Left lung (tissue), 10 donors: ENCODE results near the gene SALL2. TPM values are rescaled to one million over a fixed set of nuclear protein-coding genes. Genes with fewer than 3 reads are reported as not detected.

Experiments
- ATAC-seq: fragments of 200-7000 bp; cut with Tn5 transposase; one replicate; pipeline ENCODE4 v1.9.1; 2020; ENCODE audit warnings: moderate library complexity
- DNase-seq, 4 donors: peaks; one replicate each; pipeline ENCODE4 v3.0.0-alpha.2; 2013 to 2020
- H3K27ac ChIP-seq, 2 donors: fragments of 200-600 bp; sonication (generic) in 1 of 2; one replicate each; pipeline versions ENCODE4 v1.5.0 to v1.8.0; 2020 to 2021
- H3K27me3 ChIP-seq, 2 donors: fragments of 200-600 bp; sonication (generic) in 1 of 2; one replicate each; pipeline versions ENCODE4 v1.5.0 to v1.8.0; 2020 to 2021
- H3K36me3 ChIP-seq, 2 donors: fragments of 200-600 bp; sonication (generic) in 1 of 2; one replicate each; pipeline versions ENCODE4 v1.5.0 to v1.8.0; 2020 to 2021
- H3K4me1 ChIP-seq, 2 donors: fragments of 200-600 bp; one replicate each; pipeline ENCODE4 v1.8.0; 2021
- H3K4me3 ChIP-seq, 2 donors: fragments of 200-600 bp; sonication (generic) in 1 of 2; one replicate each; pipeline versions ENCODE4 v1.5.0 to v1.8.0; 2020 to 2021; ENCODE audit warnings: mild to moderate bottlenecking in 1 of 2
- H3K9me3 ChIP-seq, 2 donors: fragments of 200-600 bp; sonication (generic) in 1 of 2; one replicate each; pipeline versions ENCODE4 v1.5.0 to v1.8.0; 2020 to 2021
- intact Hi-C, 2 donors: fragments of 100-400 bp; cut with DNase I; formaldehyde crosslinking; loops; one replicate each; pipeline versions ENCODE4 v1.11.2 to v1.14.2; 2022
- polyA plus RNA-seq, 6 donors: library from polyadenylated mRNA; unstranded; fragments of 120-200 nt; gene quantifications; one replicate each; pipeline ENCODE4 v1.2.1, GENCODE V29; 2013; ENCODE audit not compliant: insufficient read length in 6 of 6
- total RNA-seq, 2 donors: library from RNA; stranded (reverse); fragmentation: NEBNext Ultra II Directional; extraction: Animal tissue kit (Norgen Biotek cat#: 25700); gene quantifications; one replicate each; pipeline ENCODE4 v1.2.1, GENCODE V29; 2021
- TF ChIP-seq, protein P1 (sequence below), 2 donors: fragments of 200-600 bp; sonication (generic) in 1 of 2; IDR thresholded peaks; one replicate each; pipeline versions ENCODE4 v1.5.0 to v1.8.0; 2021; ENCODE audit warnings: antibody characterized with exemption in 2 of 2
- donor health status: DM: no; HTN: yes; CAD: no.
- donor health status: DM: no; HTN: no; CAD: no.

Gene SALL2
- total and polyA plus RNA-seq, 8 donors = 7.6 to 44.9 (median 36.1) TPM

DNA sequence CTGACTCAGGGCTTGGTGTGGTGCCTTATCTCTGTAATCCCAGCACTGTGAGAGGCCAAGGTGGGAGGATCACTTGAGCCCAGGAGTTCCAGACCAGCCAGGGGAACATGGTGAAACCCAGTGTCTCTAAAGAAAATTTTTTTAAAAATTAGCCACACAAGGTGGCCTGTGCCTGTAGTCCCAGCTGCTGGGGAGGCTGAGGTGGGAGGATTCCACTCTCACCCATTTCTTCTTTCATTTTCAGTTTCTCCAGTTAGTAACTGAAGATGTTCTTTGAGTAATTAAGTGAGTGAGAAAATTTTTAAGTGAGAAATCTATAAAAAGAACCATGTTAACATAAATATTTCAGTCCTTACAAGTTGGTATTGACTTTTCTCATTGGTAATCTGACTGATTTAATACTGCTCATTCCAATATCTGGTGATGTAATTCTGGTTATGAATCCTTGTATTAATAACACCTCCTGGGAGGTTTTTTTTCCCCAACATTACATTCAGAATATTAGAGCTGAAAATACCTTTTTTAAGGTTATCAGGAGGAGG, 21.1 kb downstream of the SALL2 start:
- Histone ChIP-seq H3K27ac (no peak overlapping the region), H3K36me3 (peaks cover 0 to 63% of the 10 kb centered on the region in 2 donors), H3K4me1 (peaks cover 8 to 35% of the 10 kb centered on the region in 2 donors), H3K9me3 (no peaks in the 10 kb centered on the region), H3K27me3 (no peaks in the 10 kb centered on the region), H3K4me3 (no peak overlapping the region)
- TF ChIP-seq, protein P1, sequence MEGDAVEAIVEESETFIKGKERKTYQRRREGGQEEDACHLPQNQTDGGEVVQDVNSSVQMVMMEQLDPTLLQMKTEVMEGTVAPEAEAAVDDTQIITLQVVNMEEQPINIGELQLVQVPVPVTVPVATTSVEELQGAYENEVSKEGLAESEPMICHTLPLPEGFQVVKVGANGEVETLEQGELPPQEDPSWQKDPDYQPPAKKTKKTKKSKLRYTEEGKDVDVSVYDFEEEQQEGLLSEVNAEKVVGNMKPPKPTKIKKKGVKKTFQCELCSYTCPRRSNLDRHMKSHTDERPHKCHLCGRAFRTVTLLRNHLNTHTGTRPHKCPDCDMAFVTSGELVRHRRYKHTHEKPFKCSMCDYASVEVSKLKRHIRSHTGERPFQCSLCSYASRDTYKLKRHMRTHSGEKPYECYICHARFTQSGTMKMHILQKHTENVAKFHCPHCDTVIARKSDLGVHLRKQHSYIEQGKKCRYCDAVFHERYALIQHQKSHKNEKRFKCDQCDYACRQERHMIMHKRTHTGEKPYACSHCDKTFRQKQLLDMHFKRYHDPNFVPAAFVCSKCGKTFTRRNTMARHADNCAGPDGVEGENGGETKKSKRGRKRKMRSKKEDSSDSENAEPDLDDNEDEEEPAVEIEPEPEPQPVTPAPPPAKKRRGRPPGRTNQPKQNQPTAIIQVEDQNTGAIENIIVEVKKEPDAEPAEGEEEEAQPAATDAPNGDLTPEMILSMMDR (IDR thresholded peaks at IDR 0.05) = no peak
- no peak for DNase-seq
- intact Hi-C loops = no loop called here
- no peak for ATAC-seq

DNA sequence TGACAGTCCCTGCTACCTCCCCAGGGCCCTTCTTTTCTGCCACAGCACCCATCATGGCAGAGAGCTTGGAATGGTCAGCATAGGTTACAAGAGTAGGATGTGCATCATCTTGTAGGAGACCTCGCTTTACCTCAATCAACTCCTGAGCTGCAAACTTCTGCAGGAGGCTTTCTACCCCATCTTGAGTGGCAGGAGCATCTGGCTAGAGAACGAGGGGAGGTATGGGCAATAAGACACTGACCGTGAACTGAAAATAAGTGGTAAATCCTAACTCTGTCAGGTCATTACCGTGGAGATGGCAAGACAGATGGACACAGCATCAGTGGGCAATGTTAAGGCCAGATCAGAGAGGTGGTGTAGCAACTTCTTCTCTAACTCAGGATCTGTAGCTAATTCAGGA, 22.8 kb downstream of the SALL2 start:
- intact Hi-C loops = no loop called here
- Histone ChIP-seq H3K4me1 (peaks cover 0 to 18% of the 10 kb centered on the region in 2 donors), H3K36me3 (peaks cover 0 to 79% of the 10 kb centered on the region in 2 donors), H3K27ac (no peak overlapping the region), H3K9me3 (no peaks in the 10 kb centered on the region), H3K4me3 (no peak overlapping the region), H3K27me3 (no peaks in the 10 kb centered on the region)
- TF ChIP-seq, protein P1 (IDR thresholded peaks at IDR 0.05) = no peak
- no peak for ATAC-seq
- DNase-seq = no peak

DNA sequence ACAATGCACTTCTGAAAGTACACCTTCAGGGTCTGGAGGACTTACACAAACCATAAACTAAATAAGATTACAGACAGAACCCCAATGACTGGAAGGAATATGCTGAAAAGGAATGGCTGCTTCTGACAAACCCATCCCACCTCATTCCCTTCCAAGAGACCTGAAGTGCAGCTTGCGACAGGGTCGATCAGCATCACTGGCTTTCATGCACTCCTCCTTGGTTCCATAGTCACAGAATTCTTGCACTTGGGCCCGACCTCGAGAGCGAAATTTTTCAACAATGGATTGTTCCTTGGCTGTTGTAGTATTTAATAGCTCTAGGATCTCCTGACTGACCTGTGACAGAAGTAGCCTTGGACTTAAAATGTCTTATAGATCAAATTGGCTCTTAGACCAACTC, 24.6 kb downstream of the SALL2 start:
- Histone ChIP-seq H3K27ac (no peak overlapping the region), H3K4me3 (no peak overlapping the region), H3K4me1 (peaks cover 0 to 9% of the 10 kb centered on the region in 2 donors), H3K9me3 (no peaks in the 10 kb centered on the region), H3K36me3 (peaks cover 0 to 79% of the 10 kb centered on the region in 2 donors), H3K27me3 (no peaks in the 10 kb centered on the region)
- ATAC-seq (no peak), DNase-seq (no peak)
- intact Hi-C loops = no loop called here
- TF ChIP-seq, protein P1 (IDR thresholded peaks at IDR 0.05) = no peak

DNA sequence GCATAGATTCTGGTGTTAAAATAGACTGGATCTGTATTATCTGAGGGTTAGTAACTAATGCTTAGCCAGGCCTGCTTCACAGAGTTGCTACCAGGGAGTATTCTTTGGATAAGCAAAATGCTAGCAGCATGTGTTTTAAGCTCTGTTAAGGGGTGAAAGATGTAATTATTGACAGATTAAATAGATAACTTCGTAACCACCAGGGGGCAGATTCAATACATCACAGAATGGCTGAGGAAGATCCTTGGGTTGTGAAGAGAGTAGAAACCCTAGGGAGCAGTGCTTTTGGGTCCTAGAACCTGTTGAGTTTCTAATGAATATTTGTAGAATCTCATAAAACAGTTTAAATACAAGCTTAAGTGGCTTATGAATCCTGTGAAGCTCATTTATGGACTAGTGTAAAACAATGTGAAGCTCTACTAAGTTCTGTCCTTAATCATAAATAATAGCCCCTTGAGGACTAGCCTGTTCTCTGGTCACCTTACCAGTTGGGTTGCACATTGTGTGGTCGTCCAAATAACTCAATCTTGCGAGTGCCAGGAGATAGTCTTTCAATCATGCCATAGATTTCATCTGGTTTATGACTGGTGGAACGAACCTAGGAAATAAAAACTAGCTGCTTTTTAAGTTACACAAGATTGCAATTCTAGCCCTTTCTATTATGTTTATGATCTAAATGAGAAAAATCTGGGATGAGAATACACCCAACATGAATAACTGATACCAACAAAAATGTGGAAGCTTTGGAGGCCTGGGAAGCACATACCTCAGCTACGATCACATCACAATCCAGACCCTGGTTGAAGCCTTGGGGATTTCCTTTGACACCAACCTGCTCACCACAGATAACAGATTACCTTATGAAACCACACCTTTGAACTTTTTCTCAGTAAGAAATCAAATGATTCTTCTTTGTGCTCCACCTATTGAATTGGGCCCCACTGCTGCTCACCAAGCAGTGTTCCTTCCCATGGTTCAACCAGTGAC, 27.3 kb downstream of the SALL2 start:
- intact Hi-C loops = no loop called here
- ATAC-seq = peak; percentile 34
- H3K27ac ChIP-seq = no peak overlapping the region

More for the DNA sequence above, 27.3 kb downstream of the SALL2 start:
- TF ChIP-seq, protein P1 (IDR thresholded peaks at IDR 0.05) = peak in 1 of 2 donors; percentile 38
- Histone ChIP-seq H3K27me3 (no peaks in the 10 kb centered on the region), H3K4me1 (peaks cover 0 to 12% of the 10 kb centered on the region in 2 donors), H3K9me3 (no peaks in the 10 kb centered on the region), H3K36me3 (peaks cover 0 to 100% of the 10 kb centered on the region in 2 donors), H3K4me3 (no peak overlapping the region)
- peak in 1 of 4 donors; percentile 53 for DNase-seq
